CD4-positive, CD25-positive, alpha-beta regulatory T cell (primary cell): ENCODE data around the gene OVCH1. TPM values are rescaled to one million over a fixed set of nuclear protein-coding genes. Genes with fewer than 3 reads are reported as not detected.
"Not testable (repeated sequence)": the region's sequence is repeated elsewhere in the genome, so short reads cannot be mapped to it uniquely, and the experiment has no call there.

ENCODE experiments used
- ATAC-seq, 2 donors: fragments of 150-1000 bp; cut with Tn5 transposase; one replicate each; pipeline ENCODE4 v1.10.0; 2021; ENCODE audit warnings: low read depth in 2 of 2, moderate number of reproducible peaks in 2 of 2, moderate library complexity in 1 of 2
- DNase-seq, 3 donors: peaks; one replicate each; pipeline versions ENCODE4 v3.0.0 to v3.0.0-alpha.2; 2012 to 2022; ENCODE audit warnings: mixed read lengths in 1 of 3
- H3K27ac ChIP-seq: one replicate; pipeline ENCODE4 v1.7.0; 2013; ENCODE audit warnings: mild to moderate bottlenecking, low read length; ENCODE audit not compliant: insufficient read depth, poor library complexity, severe bottlenecking
- H3K27me3 ChIP-seq: one replicate; pipeline ENCODE4 v1.7.0; 2013; ENCODE audit warnings: low read length; ENCODE audit not compliant: control insufficient read depth, insufficient read depth
- H3K36me3 ChIP-seq: one replicate; pipeline ENCODE4 v1.7.0; 2013; ENCODE audit warnings: mild to moderate bottlenecking, low read length, moderate library complexity; ENCODE audit not compliant: control insufficient read depth, insufficient read depth
- H3K4me1 ChIP-seq: 2 replicates; pipeline ENCODE4 v1.7.0; 2013; ENCODE audit warnings: mild to moderate bottlenecking, low read length; ENCODE audit not compliant: insufficient read depth, control insufficient read depth, poor library complexity, severe bottlenecking
- H3K4me3 ChIP-seq: one replicate; pipeline ENCODE4 v1.7.0; 2013; ENCODE audit warnings: low read depth, mild to moderate bottlenecking, low read length, moderate library complexity
- H3K9me3 ChIP-seq, 2 experiments: 1 replicate in 1 of 2; 2 replicates in 1 of 2; pipeline ENCODE4 v1.7.0; 2013; ENCODE audit warnings: low read length in 2 of 2, mild to moderate bottlenecking in 1 of 2, moderate library complexity in 1 of 2; ENCODE audit not compliant: control insufficient read depth in 2 of 2
- H3K27ac Mint-ChIP-seq, 3 donors: one replicate each; pipeline ENCODE4 v1.8.0; 2020 to 2022; ENCODE audit warnings: mild to moderate bottlenecking in 3 of 3, mixed read lengths in 3 of 3, moderate library complexity in 2 of 3
- H3K27me3 Mint-ChIP-seq: one replicate; pipeline ENCODE4 v1.8.0; 2022; ENCODE audit warnings: mild to moderate bottlenecking, mixed read lengths
- H3K36me3 Mint-ChIP-seq: one replicate; pipeline ENCODE4 v1.8.0; 2020; ENCODE audit warnings: mixed read lengths
- H3K4me1 Mint-ChIP-seq, 4 donors: one replicate each; pipeline ENCODE4 v1.8.0; 2020 to 2022; ENCODE audit warnings: mixed read lengths in 4 of 4, mild to moderate bottlenecking in 1 of 4
- H3K4me3 Mint-ChIP-seq, 4 donors: one replicate each; pipeline ENCODE4 v1.8.0; 2020 to 2022; ENCODE audit warnings: mild to moderate bottlenecking in 4 of 4, mixed read lengths in 4 of 4, moderate library complexity in 3 of 4
- H3K9me3 Mint-ChIP-seq, 7 donors: one replicate each; pipeline ENCODE4 v1.8.0; 2020 to 2022; ENCODE audit warnings: mixed read lengths in 7 of 7, mild to moderate bottlenecking in 3 of 7, moderate library complexity in 2 of 7
- polyA plus RNA-seq, 4 donors: library from polyadenylated mRNA; unstranded; fragments of 300-500 nt; fragmentation: Illumina TruSeq; gene quantifications; one replicate each; pipeline ENCODE4 v1.2.3, GENCODE V29; 2021
- total RNA-seq: library from RNA; stranded (reverse); gene quantifications from one replicate; pipeline ENCODE4 v1.2.3, GENCODE V29; 2022

The OVCH1 gene
- total and polyA plus RNA-seq, 5 donors from 2014 or later, result not detected

- Mint-ChIP-seq H3K9me3 (peaks cover 0 to 6% (median 0%) of the 10 kb centered on the region in 7 donors), H3K4me1 (no peaks in the 10 kb centered on the region), H3K36me3 (no peaks in the 10 kb centered on the region), H3K4me3 (no peak overlapping the region), H3K27me3 (no peaks in the 10 kb centered on the region), H3K27ac (no peak overlapping the region)
- no peaks in the 10 kb centered on the region for H3K36me3 ChIP-seq
- H3K4me1 ChIP-seq, result no peaks in the 10 kb centered on the region
- peaks cover 7% of the 10 kb centered on the region for H3K27me3 ChIP-seq
- DNase-seq (no peak), ATAC-seq (no peak)
- no peak overlapping the region for H3K27ac ChIP-seq
- no peaks in the 10 kb centered on the region for H3K9me3 ChIP-seq
- H3K4me3 ChIP-seq, result no peak overlapping the region
Observed at GRCh38 chr12:29439506-29439905, 58.0 kb downstream of the OVCH1 start.

DNA sequence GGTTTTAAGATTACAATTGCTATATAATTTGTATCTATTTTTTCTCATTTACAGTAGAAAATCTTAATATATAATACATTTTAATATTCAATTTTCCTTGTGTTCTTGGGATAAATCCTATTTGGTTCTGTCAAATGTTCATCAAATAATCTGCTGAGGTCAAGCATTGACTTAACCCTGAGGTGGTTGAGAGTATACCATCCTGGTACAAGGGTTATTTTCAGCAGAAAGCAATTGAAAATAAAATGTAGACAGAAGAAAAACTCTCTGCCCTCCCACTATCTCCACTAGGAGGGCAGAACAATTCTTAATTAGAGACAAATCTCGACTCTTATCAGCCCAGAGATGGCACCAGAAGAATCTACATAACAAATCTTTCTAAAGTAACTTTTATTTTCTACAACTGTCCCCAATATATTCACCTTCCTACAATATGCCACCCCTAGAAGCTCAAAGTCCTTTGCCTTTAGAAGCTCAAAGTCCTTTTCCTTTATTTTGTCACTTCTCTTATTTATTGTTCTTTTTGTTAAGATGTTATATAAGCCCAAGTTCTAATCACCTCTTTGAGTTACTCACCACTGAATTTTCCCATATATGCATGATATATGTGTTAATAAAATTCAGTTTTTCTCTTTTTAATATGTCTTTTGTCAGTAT lies 58.6 kb downstream of the OVCH1 start:
- Histone ChIP-seq H3K9me3 (no peaks in the 10 kb centered on the region), H3K36me3 (no peaks in the 10 kb centered on the region), H3K4me3 (no peak overlapping the region), H3K27ac (no peak overlapping the region), H3K27me3 (peaks cover 5% of the 10 kb centered on the region), H3K4me1 (no peaks in the 10 kb centered on the region)
- DNase-seq, result no peak
- H3K36me3 Mint-ChIP-seq, result no peaks in the 10 kb centered on the region
- no peaks in the 10 kb centered on the region for H3K4me1 Mint-ChIP-seq
- no peak overlapping the region for H3K27ac Mint-ChIP-seq
- no peak overlapping the region for H3K4me3 Mint-ChIP-seq
- no peaks in the 10 kb centered on the region for H3K27me3 Mint-ChIP-seq
- no peak for ATAC-seq
- peaks cover 0 to 6% (median 0%) of the 10 kb centered on the region in 7 donors for H3K9me3 Mint-ChIP-seq

DNA sequence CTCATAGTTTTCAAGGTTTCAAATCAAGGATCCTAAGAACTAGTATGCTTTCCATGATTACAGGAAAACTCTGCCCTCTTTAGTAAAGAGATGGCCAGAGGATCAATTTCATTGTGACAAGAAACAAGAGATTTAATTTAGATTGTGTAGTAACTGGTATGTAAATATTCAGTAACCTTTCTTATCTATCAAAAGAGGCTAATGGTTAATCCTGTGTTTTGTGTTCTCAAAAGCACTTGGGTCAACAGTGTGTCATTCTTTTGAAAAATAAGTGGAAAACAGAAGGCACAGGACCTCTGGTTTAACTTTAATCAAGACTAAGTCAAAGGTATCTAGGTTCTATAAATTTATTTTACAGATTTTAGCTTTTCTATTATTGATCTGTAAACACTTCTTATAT lies 59.9 kb downstream of the OVCH1 start:
- H3K4me3 Mint-ChIP-seq, result no peak overlapping the region
- Histone ChIP-seq H3K4me3 (no peak overlapping the region), H3K9me3 (no peaks in the 10 kb centered on the region), H3K27me3 (peaks cover 5% of the 10 kb centered on the region), H3K4me1 (no peaks in the 10 kb centered on the region), H3K27ac (no peak overlapping the region), H3K36me3 (no peaks in the 10 kb centered on the region)
- no peaks in the 10 kb centered on the region for H3K36me3 Mint-ChIP-seq
- no peak overlapping the region for H3K27ac Mint-ChIP-seq
- DNase-seq, result no peak
- ATAC-seq, result no peak
- H3K4me1 Mint-ChIP-seq, result no peaks in the 10 kb centered on the region
- H3K27me3 Mint-ChIP-seq, result no peaks in the 10 kb centered on the region
- H3K9me3 Mint-ChIP-seq, result peaks cover 0 to 6% (median 0%) of the 10 kb centered on the region in 7 donors

DNA sequence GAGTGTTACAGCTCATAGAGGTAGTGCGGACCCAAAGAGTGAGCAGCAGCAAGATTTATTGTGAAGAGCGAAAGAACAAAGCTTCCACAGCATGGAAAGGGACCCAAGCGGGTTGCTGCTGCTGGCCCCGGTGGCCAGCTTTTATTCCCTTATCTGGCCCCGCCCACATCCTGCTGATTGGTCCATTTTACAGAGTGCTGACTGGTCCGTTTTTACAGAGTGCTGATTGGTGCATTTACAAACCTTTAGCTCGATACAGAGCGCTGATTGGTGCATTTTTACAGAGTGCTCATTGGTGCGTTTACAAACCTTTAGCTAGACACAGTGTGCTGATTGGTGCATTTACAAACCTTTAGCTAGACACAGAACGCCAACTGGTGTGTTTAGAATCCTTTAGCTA lies 60.7 kb downstream of the OVCH1 start:
- H3K4me1 Mint-ChIP-seq, H3K36me3 ChIP-seq, H3K9me3 ChIP-seq, H3K9me3 Mint-ChIP-seq, H3K27me3 ChIP-seq, H3K4me1 ChIP-seq, H3K27ac ChIP-seq, H3K4me3 ChIP-seq, H3K27ac Mint-ChIP-seq, DNase-seq, ATAC-seq, H3K27me3 Mint-ChIP-seq, H3K4me3 Mint-ChIP-seq, H3K36me3 Mint-ChIP-seq: not testable (repeated sequence)

- no peaks in the 10 kb centered on the region for H3K9me3 ChIP-seq
- H3K27ac ChIP-seq, result no peak overlapping the region
- no peak overlapping the region for H3K4me3 Mint-ChIP-seq
- H3K4me3 ChIP-seq, result no peak overlapping the region
- H3K27me3 Mint-ChIP-seq, result peaks cover 11% of the 10 kb centered on the region
- no peaks in the 10 kb centered on the region for H3K4me1 ChIP-seq
- no peak overlapping the region for H3K27ac Mint-ChIP-seq
- no peak for ATAC-seq
- no peak for DNase-seq
- H3K36me3 ChIP-seq, result no peaks in the 10 kb centered on the region
- H3K4me1 Mint-ChIP-seq, result peaks cover 0 to 2% (median 0%) of the 10 kb centered on the region in 4 donors
- no peaks in the 10 kb centered on the region for H3K27me3 ChIP-seq
- no peaks in the 10 kb centered on the region for H3K9me3 Mint-ChIP-seq
- no peaks in the 10 kb centered on the region for H3K36me3 Mint-ChIP-seq
Observed at GRCh38 chr12:29431513-29431912, 66.0 kb downstream of the OVCH1 start.

- ATAC-seq (no peak), DNase-seq (no peak)
- Histone ChIP-seq H3K4me1 (no peaks in the 10 kb centered on the region), H3K27ac (no peak overlapping the region), H3K27me3 (no peaks in the 10 kb centered on the region), H3K9me3 (no peaks in the 10 kb centered on the region), H3K4me3 (no peak overlapping the region), H3K36me3 (no peaks in the 10 kb centered on the region)
- Mint-ChIP-seq H3K36me3 (no peaks in the 10 kb centered on the region), H3K4me3 (no peak overlapping the region), H3K9me3 (no peaks in the 10 kb centered on the region), H3K4me1 (peaks cover 0 to 4% (median 0%) of the 10 kb centered on the region in 4 donors), H3K27ac (no peak overlapping the region), H3K27me3 (peaks cover 11% of the 10 kb centered on the region)
Observed at GRCh38 chr12:29430716-29431044, 66.8 kb downstream of the OVCH1 start.

GRCh38 chr12:29429999-29430715 lies 67.3 kb downstream of the OVCH1 start:
- Mint-ChIP-seq H3K4me3 (no peak overlapping the region), H3K27me3 (peaks cover 16% of the 10 kb centered on the region), H3K9me3 (no peaks in the 10 kb centered on the region), H3K4me1 (peaks cover 0 to 4% (median 0%) of the 10 kb centered on the region in 4 donors), H3K27ac (no peak overlapping the region), H3K36me3 (no peaks in the 10 kb centered on the region)
- no peaks in the 10 kb centered on the region for H3K36me3 ChIP-seq
- H3K4me1 ChIP-seq, result no peaks in the 10 kb centered on the region
- ATAC-seq (no peak), DNase-seq (no peak)
- no peak overlapping the region for H3K4me3 ChIP-seq
- no peaks in the 10 kb centered on the region for H3K9me3 ChIP-seq
- no peaks in the 10 kb centered on the region for H3K27me3 ChIP-seq
- no peak overlapping the region for H3K27ac ChIP-seq

GRCh38 chr12:29428633-29429032 lies 68.9 kb downstream of the OVCH1 start:
- peaks cover 22% of the 10 kb centered on the region for H3K27me3 Mint-ChIP-seq
- H3K27ac ChIP-seq, result no peak overlapping the region
- no peaks in the 10 kb centered on the region for H3K36me3 Mint-ChIP-seq
- H3K4me1 ChIP-seq, result no peaks in the 10 kb centered on the region
- peaks cover 0 to 4% (median 0%) of the 10 kb centered on the region in 4 donors for H3K4me1 Mint-ChIP-seq
- no peak overlapping the region for H3K27ac Mint-ChIP-seq
- no peaks in the 10 kb centered on the region for H3K27me3 ChIP-seq
- ATAC-seq, result peak in 1 of 2 donors; percentile 28
- no peaks in the 10 kb centered on the region for H3K36me3 ChIP-seq
- no peak overlapping the region for H3K4me3 ChIP-seq
- no peaks in the 10 kb centered on the region for H3K9me3 ChIP-seq
- no peak for DNase-seq
- H3K4me3 Mint-ChIP-seq, result no peak overlapping the region
- peaks cover 0 to 2% (median 0%) of the 10 kb centered on the region in 7 donors for H3K9me3 Mint-ChIP-seq
